ENCODE results near the gene AATF. TPM values are rescaled to one million over a fixed set of nuclear protein-coding genes. Genes with fewer than 3 reads are reported as not detected.

The AATF gene
- total and polyA plus RNA-seq, 9 of the 15 experiments (the other 6 are each of a cell fraction or from before 2014, with no cell fraction given), result 34.5 to 133 (median 90.1) TPM

DNA sequence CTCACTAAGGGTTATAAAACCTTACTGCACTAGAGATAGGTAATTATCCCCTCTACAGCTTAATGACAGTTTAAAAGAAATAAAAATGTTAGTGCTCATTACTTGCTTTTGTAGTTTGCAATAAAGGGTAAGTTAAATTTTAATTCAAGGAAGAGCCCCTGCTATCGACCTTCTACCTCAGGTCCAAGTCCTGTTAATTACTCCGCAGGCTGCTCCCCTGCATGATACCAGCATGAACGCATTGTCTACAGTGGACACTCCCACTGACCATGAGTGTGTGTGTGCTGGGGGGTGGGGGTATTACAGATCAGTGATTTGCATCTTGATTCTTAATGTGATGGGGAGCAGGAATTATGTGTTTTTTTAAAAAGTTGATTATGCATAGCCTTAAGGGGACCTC, 103.1 kb downstream of the AATF start (continued):
- no peak for TF ChIP-seq FIP1L1 (IDR thresholded peaks at IDR 0.05; ENCODE audit: low read depth, low read length, poor library complexity, severe bottlenecking)
- TF ChIP-seq, protein P1, sequence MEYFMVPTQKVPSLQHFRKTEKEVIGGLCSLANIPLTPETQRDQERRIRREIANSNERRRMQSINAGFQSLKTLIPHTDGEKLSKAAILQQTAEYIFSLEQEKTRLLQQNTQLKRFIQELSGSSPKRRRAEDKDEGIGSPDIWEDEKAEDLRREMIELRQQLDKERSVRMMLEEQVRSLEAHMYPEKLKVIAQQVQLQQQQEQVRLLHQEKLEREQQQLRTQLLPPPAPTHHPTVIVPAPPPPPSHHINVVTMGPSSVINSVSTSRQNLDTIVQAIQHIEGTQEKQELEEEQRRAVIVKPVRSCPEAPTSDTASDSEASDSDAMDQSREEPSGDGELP (CRISPR knock-in tag; IDR thresholded peaks at IDR 0.05; ENCODE audit: borderline replicate concordance), result no peak
- no peak for TF ChIP-seq E2F3 (CRISPR knock-in tag; IDR thresholded peaks at IDR 0.05)
- TF ChIP-seq, protein P2, sequence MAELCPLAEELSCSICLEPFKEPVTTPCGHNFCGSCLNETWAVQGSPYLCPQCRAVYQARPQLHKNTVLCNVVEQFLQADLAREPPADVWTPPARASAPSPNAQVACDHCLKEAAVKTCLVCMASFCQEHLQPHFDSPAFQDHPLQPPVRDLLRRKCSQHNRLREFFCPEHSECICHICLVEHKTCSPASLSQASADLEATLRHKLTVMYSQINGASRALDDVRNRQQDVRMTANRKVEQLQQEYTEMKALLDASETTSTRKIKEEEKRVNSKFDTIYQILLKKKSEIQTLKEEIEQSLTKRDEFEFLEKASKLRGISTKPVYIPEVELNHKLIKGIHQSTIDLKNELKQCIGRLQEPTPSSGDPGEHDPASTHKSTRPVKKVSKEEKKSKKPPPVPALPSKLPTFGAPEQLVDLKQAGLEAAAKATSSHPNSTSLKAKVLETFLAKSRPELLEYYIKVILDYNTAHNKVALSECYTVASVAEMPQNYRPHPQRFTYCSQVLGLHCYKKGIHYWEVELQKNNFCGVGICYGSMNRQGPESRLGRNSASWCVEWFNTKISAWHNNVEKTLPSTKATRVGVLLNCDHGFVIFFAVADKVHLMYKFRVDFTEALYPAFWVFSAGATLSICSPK (IDR thresholded peaks at IDR 0.05; ENCODE audit: borderline replicate concordance), result no peak

DNA sequence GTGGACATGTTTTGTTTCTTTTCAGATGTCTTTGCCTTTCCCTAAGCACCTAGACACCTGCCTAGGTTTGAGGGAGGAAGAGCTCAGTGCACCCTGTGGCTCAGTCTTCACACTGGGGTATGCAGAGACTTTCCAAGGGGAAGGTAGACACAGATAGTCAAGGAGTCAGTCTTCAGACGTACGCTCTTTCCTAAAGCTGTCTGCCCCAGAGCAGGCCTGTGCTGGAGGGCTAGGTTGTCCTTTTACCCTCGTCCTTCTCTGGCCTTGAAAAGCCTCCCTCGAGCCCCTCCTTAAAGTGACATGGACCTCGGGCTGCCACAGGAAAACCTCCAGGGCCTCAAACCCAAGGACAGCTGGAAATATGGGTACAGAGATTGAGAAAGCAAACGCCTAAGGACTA, 103.7 kb downstream of the AATF start:
- WGBS (ENCODE audit: insufficient coverage, low coverage, missing lambda C conversion rate), result 90% methylated on average over 6 of the region's 6 CpGs
- BruUV-seq (replicated peaks), result no TSS peak
- peaks cover 0 to 1% of the 10 kb centered on the region in 2 experiments; a peak in 1 of 5 replicates for H3K4me1 ChIP-seq (replicated peaks in 1 of 2; ENCODE audit: control insufficient read depth in 2 of 2, insufficient read depth in 2 of 2, low read length in 2 of 2)
- POLR2A ChIA-PET, result interaction anchor here (1.5 kb wide), 1 partner anchor 8 kb away, joined by 5 read pairs; no protein-coding TSS in a partner anchor
- H3K27ac ChIP-seq (ENCODE audit: extremely low read depth, low read depth, low read length), result no peak overlapping the region
- peaks cover 45% of the 10 kb centered on the region; the same call in 2 of the 3 replicates for H3K36me3 ChIP-seq (ENCODE audit: control insufficient read depth, insufficient read depth, low read length)
- no peak overlapping the region for H3K4me2 ChIP-seq (ENCODE audit: insufficient read depth, low read length)
- peaks cover 9% of the 10 kb centered on the region; the same call in 1 of the 2 replicates for H4K20me1 ChIP-seq (replicated peaks; ENCODE audit: control insufficient read depth, insufficient read depth, low read length)
- in situ Hi-C loops (cut with MboI) (loop anchor here (5.0 kb wide), 1 partner anchor 420 kb away; no protein-coding TSS in a partner anchor), intact Hi-C loops (cut with micrococcal nuclease) (no loop called here)
- H3K79me2 ChIP-seq (ENCODE audit: control insufficient read depth, insufficient read depth, low read length), result no peaks in the 10 kb centered on the region
- no peaks in the 10 kb centered on the region for H3K9me3 ChIP-seq (replicated peaks; ENCODE audit: control insufficient read depth, insufficient read depth, low read depth, low read length)
- H3K9me1 ChIP-seq (ENCODE audit: control insufficient read depth, insufficient read depth, low read length), result no peaks in the 10 kb centered on the region
- no peak for FAIRE-seq
- H3K9ac ChIP-seq (ENCODE audit: insufficient read depth in 1 of 2, low read depth in 2 of 2, low read length in 2 of 2), result no peak overlapping the region
- no peaks in the 10 kb centered on the region for H3K27me3 ChIP-seq (ENCODE audit: control insufficient read depth in 2 of 2, insufficient read depth in 2 of 2, low read length in 2 of 2)
- no peak for ATAC-seq
- no peak overlapping the region for H3K4me3 ChIP-seq
- DNase-seq (ENCODE audit: extremely low read depth in 1 of 4, low spot score in 3 of 4), result no peak
- H2AFZ ChIP-seq (ENCODE audit: low read depth, low read length), result no peak overlapping the region
- CTCF ChIA-PET (ENCODE audit: low intra/inter-chr PET ratio), result no interaction called here
- TF ChIP-seq, protein P3, sequence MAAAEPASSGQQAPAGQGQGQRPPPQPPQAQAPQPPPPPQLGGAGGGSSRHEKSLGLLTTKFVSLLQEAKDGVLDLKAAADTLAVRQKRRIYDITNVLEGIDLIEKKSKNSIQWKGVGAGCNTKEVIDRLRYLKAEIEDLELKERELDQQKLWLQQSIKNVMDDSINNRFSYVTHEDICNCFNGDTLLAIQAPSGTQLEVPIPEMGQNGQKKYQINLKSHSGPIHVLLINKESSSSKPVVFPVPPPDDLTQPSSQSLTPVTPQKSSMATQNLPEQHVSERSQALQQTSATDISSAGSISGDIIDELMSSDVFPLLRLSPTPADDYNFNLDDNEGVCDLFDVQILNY (CRISPR knock-in tag; IDR thresholded peaks at IDR 0.05), result no peak
- TF ChIP-seq ZKSCAN1 (IDR thresholded peaks at IDR 0.05; ENCODE audit: low read depth, low read length) (no peak), POLR2H (tag; IDR thresholded peaks at IDR 0.05; ENCODE audit: low read depth) (no peak), KLF10 (CRISPR knock-in tag; IDR thresholded peaks at IDR 0.05) (no peak), EP400 (IDR thresholded peaks at IDR 0.05) (no peak), STAT5A (IDR thresholded peaks at IDR 0.05; ENCODE audit: borderline replicate concordance, low read length) (no peak), ZNF695 (CRISPR knock-in tag; IDR thresholded peaks at IDR 0.05) (no peak), ZNF785 (CRISPR knock-in tag; IDR thresholded peaks at IDR 0.05) (no peak), RHOXF2B (CRISPR knock-in tag; conservative IDR thresholded peaks at IDR 0.05) (no peak), SMARCB1 (IDR thresholded peaks at IDR 0.05; ENCODE audit: insufficient read length, low read depth) (no peak)
- TF ChIP-seq, protein P4, sequence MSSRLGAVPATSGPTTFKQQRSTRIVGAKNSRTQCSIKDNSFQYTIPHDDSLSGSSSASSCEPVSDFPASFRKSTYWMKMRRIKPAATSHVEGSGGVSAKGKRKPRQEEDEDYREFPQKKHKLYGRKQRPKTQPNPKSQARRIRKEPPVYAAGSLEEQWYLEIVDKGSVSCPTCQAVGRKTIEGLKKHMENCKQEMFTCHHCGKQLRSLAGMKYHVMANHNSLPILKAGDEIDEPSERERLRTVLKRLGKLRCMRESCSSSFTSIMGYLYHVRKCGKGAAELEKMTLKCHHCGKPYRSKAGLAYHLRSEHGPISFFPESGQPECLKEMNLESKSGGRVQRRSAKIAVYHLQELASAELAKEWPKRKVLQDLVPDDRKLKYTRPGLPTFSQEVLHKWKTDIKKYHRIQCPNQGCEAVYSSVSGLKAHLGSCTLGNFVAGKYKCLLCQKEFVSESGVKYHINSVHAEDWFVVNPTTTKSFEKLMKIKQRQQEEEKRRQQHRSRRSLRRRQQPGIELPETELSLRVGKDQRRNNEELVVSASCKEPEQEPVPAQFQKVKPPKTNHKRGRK (tag; IDR thresholded peaks at IDR 0.05), result no peak
